SK-N-SH treated with all-trans-retinoic acid at 6 μM for 48 hours (cell line): ENCODE measurements around the gene DENND4C.
"Not testable (repeated sequence)": the region's sequence is repeated elsewhere in the genome, so short reads cannot be mapped to it uniquely, and the experiment has no call there.

Experiments
- ATAC-seq: fragments of 200-7000 bp; cut with Tn5 transposase; 3 replicates; pipeline ENCODE4 v1.9.1; 2020; ENCODE audit warnings: mild to moderate bottlenecking, moderate library complexity
- ARNTL ChIP-seq: fragments of 450-650 bp; formaldehyde crosslinking; IDR thresholded peaks from 2 replicates; pipeline ENCODE4 v1.5.0; 2020; ENCODE audit warnings: low read depth, mild to moderate bottlenecking, moderate library complexity, borderline replicate concordance
- CSDC2 ChIP-seq: fragments of 250-450 bp; sonication (Bioruptor Pico); IDR thresholded peaks from 2 replicates; pipeline ENCODE4 v1.5.0; 2020; ENCODE audit warnings: mild to moderate bottlenecking, moderate library complexity
- CSRNP3 ChIP-seq: fragments of 250-450 bp; sonication (Bioruptor Pico); IDR thresholded peaks from 2 replicates; pipeline ENCODE4 v1.5.1; 2021; ENCODE audit warnings: mild to moderate bottlenecking, moderate library complexity
- ESRRG ChIP-seq: fragments of 250-450 bp; sonication (Bioruptor Pico); IDR thresholded peaks from 2 replicates; pipeline ENCODE4 v1.6.1; 2021; ENCODE audit warnings: mild to moderate bottlenecking
- PATZ1 ChIP-seq: fragments of 250-450 bp; sonication (Bioruptor Pico); IDR thresholded peaks from 2 replicates; pipeline ENCODE4 v1.8.0; 2020; ENCODE audit warnings: mild to moderate bottlenecking, moderate library complexity, borderline replicate concordance
- POU6F1 ChIP-seq: fragments of 250-450 bp; sonication (Bioruptor Pico); IDR thresholded peaks from 2 replicates; pipeline ENCODE4 v1.8.0; 2021; ENCODE audit warnings: low read depth, mild to moderate bottlenecking, moderate library complexity, borderline replicate concordance
- PPARA ChIP-seq: fragments of 250-450 bp; sonication (Bioruptor Pico); IDR thresholded peaks from 2 replicates; pipeline ENCODE4 v1.5.0; 2020; ENCODE audit warnings: mild to moderate bottlenecking, borderline replicate concordance
- RARB ChIP-seq: fragments of 250-450 bp; sonication (Bioruptor Pico); IDR thresholded peaks from 2 replicates; pipeline ENCODE4 v1.8.0; 2021; ENCODE audit warnings: mild to moderate bottlenecking, moderate library complexity
- SNAI2 ChIP-seq: fragments of 250-450 bp; sonication (Bioruptor Pico); IDR thresholded peaks from 2 replicates; pipeline ENCODE4 v1.5.0; 2020; ENCODE audit warnings: mild to moderate bottlenecking, moderate library complexity
- TCF4 ChIP-seq: fragments of 250-450 bp; sonication (Bioruptor Pico); IDR thresholded peaks from 2 replicates; pipeline ENCODE4 v1.8.0; 2021; ENCODE audit warnings: mild to moderate bottlenecking, moderate library complexity, borderline replicate concordance
- TOX ChIP-seq: fragments of 250-450 bp; sonication (Bioruptor Pico); IDR thresholded peaks from 2 replicates; pipeline ENCODE4 v1.8.0; 2021; ENCODE audit warnings: mild to moderate bottlenecking, moderate library complexity, borderline replicate concordance
- ZC3H10 ChIP-seq: fragments of 250-450 bp; sonication (Bioruptor Pico); IDR thresholded peaks from 2 replicates; pipeline ENCODE4 v1.5.1; 2021; ENCODE audit warnings: mild to moderate bottlenecking, moderate library complexity
- ZNF565 ChIP-seq: fragments of 450-650 bp; formaldehyde crosslinking; conservative IDR thresholded peaks from 2 replicates; pipeline ENCODE4 v1.5.0; 2020; ENCODE audit warnings: low read depth, mild to moderate bottlenecking, moderate library complexity
- ZNF70 ChIP-seq: fragments of 450-650 bp; formaldehyde crosslinking; IDR thresholded peaks from 2 replicates; pipeline ENCODE4 v1.5.0; 2020; ENCODE audit warnings: mild to moderate bottlenecking, moderate library complexity
- ZNF8 ChIP-seq: fragments of 450-650 bp; formaldehyde crosslinking; IDR thresholded peaks from 2 replicates; pipeline ENCODE4 v1.5.0; 2020; ENCODE audit warnings: mild to moderate bottlenecking, moderate library complexity

DENND4C gene

GRCh38 chr9:19246891-19247290 is 16.4 kb downstream of the DENND4C start:
- no peak for ATAC-seq

GRCh38 chr9:19247420-19247819 is 16.9 kb downstream of the DENND4C start:
- ATAC-seq, result no peak
- TF ChIP-seq ESRRG (CRISPR knock-in tag) (no peak), RARB (CRISPR knock-in tag) (no peak)

More at GRCh38 chr9:19246891-19247290, 16.4 kb downstream of the DENND4C start:
- TF ChIP-seq ESRRG (CRISPR knock-in tag), result no peak
- TF ChIP-seq PATZ1 (CRISPR knock-in tag), result no peak

GRCh38 chr9:19250346-19250745 is 19.9 kb downstream of the DENND4C start:
- not testable (repeated sequence) for ATAC-seq

GRCh38 chr9:19251203-19251602 is 20.7 kb downstream of the DENND4C start:
- ATAC-seq, result not testable (repeated sequence)

- not testable (repeated sequence) for ATAC-seq
Observed at GRCh38 chr9:19251622-19252021, 21.1 kb downstream of the DENND4C start.

GRCh38 chr9:19252174-19252884 is 21.8 kb downstream of the DENND4C start:
- ATAC-seq, result no peak
- TF ChIP-seq ZC3H10 (CRISPR knock-in tag) (no peak), TOX (CRISPR knock-in tag) (no peak), ZNF8 (no peak), CSRNP3 (no peak), PPARA (CRISPR knock-in tag) (no peak), CSDC2 (CRISPR knock-in tag) (no peak), POU6F1 (no peak), TCF4 (no peak), ZNF565 (CRISPR knock-in tag) (no peak), ZNF70 (CRISPR knock-in tag) (no peak)

- TF ChIP-seq POU6F1 (no peak), ZNF8 (no peak), ARNTL (CRISPR knock-in tag) (no peak), TOX (CRISPR knock-in tag) (no peak), TCF4 (no peak), ZNF565 (CRISPR knock-in tag) (no peak), ZNF70 (CRISPR knock-in tag) (no peak), PATZ1 (CRISPR knock-in tag) (no peak), SNAI2 (CRISPR knock-in tag) (no peak), CSRNP3 (no peak)
- no peak for ATAC-seq
Observed at GRCh38 chr9:19252885-19253219, 22.4 kb downstream of the DENND4C start.
